HG03103 (cell line): Measurements from ENCODE around the gene OCIAD1.
"Not testable (repeated sequence)": the region's sequence is repeated elsewhere in the genome, so short reads cannot be mapped to it uniquely, and the experiment has no call there.

Experiments used
- ATAC-seq: cut with Tn5 transposase; IDR thresholded peaks from one replicate; pipeline ENCODE4 v1.9.1; 2021; ENCODE audit warnings: low read depth; ENCODE audit not compliant: unreplicated experiment

The OCIAD1 gene

GRCh38 chr4:48816297-48816696 lies 14.6 kb upstream of the OCIAD1 start:
- not testable (repeated sequence) for ATAC-seq

GRCh38 chr4:48816971-48817370 lies 13.9 kb upstream of the OCIAD1 start:
- ATAC-seq = no peak

DNA sequence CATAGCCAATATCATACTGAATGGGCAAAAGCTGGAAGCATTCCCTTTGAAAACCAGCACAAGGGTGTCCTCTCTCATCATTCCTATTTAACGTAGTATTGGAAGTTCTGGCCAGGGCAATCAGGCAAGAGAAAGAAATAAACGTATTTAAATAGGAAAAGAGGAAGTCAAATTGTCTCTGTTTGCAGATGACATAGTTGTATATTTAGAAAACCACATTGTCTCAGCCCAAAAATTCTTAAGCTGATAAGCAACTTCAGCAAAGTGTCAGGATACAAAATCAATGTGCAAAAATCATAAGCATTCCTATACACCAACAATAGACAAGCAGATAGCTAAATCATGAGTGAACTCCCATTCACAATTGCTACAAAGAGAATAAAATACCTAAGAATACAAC lies 9.5 kb upstream of the OCIAD1 start:
- ATAC-seq = not testable (repeated sequence)

DNA sequence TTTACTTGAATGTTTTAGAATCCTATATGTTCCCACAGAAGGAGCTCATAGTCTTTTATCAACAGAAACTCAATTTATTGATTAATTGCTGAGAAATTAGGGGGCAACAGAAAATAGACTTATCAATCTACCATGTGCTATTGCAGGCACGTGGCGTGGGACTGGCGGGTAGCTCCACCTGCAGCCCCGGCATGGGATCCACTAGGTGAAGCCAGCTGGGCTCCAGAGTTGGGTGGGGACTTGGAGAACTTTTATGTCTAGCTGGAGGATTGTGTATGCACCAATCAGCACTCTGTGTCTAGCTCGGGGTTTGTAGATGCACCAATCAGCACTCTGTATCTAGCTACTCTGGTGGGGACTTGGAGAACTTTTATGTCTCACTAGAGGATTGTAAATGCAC lies 3.3 kb upstream of the OCIAD1 start:
- ATAC-seq = no peak

DNA sequence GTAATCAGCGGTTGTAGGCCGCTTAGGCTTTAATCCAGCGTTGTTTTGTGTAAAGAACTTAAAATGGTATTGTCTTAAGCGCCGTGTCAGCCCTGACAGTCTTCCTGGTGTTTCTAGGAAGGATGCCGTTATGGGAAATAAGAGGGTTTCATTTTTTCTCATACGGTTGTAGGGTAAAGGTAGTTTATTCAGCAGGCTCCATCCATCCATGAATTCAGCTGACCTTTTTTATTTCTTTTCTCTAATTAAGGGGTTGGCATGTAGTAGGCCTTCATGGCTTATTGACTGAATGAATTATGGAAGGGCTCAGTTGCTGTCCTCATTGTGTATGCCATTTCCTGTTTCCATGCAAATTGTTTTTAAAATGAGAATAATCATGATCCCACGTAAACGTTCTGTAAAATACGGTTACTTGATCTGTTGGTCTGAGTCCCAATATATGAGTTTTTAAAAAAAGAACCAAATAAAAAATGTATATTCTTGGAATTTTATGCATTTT lies 693 bp downstream of the OCIAD1 start:
- no peak for ATAC-seq

- no peak for ATAC-seq
These were observed 1.7 kb downstream of the OCIAD1 start for GRCh38 chr4:48832571-48832970.

GRCh38 chr4:48836658-48837057 lies 5.8 kb downstream of the OCIAD1 start:
- ATAC-seq = no peak

DNA sequence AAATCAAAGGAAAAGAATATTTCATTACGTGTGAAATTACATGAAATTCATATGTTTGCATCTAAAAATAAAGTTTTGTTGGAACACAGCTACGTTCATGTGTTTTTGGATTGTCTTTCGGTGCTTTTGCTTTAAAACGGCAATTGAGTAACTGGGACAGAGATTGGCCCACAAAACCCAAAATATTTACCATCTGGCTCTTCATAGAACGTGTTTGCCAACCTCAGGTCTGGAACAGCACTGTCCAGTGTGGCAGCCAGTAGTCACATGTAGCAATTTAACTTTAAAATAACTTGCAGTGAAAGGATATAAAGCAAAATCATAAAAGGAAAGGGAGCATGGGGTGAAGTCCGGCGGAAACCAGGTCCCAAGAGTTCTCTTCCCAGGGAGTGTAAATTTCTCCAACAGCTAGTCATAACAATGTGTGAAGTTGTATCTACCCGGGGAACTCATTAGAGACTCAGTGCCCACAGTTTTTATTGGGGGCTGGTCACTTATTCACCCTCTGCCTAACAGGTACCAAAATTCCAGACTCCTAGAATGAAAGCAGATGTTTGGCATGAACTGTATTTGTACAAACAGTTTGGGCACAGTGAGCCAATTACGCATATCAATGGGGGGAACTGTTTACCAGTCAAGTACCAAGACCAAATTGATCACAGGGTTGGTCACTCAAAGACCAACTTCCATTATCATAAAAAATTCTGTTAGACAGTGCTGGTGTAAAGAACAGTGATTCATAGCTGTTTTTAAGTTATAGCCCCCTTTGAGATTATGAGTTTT lies 10.3 kb downstream of the OCIAD1 start:
- no peak for ATAC-seq

DNA sequence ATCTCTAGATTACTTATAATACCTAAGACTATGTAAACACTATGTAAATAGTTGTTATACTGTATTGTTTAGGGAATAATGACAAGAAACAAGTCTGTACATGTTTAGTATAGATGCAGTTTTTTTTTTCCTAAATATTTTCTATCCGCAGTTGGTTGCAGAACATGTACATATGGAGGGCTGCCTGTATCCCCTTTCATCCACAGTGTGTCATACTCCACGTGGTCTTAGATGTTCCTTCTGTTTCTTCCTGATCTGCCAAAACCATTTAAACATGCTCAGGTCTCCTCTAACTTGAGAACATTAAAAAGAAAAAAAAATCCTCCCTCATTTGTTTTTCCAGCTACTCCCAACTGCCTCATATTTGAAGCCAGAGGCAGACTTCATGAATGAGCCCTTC lies 14.0 kb downstream of the OCIAD1 start:
- no peak for ATAC-seq

- ATAC-seq = not testable (repeated sequence)
These were observed 17.9 kb downstream of the OCIAD1 start for GRCh38 chr4:48848799-48849198.

- no peak for ATAC-seq
These were observed 20.8 kb downstream of the OCIAD1 start for GRCh38 chr4:48851651-48852050.

GRCh38 chr4:48853604-48854394 lies 22.9 kb downstream of the OCIAD1 start:
- no peak for ATAC-seq

GRCh38 chr4:48854395-48854683 lies 23.5 kb downstream of the OCIAD1 start:
- ATAC-seq = no peak

DNA sequence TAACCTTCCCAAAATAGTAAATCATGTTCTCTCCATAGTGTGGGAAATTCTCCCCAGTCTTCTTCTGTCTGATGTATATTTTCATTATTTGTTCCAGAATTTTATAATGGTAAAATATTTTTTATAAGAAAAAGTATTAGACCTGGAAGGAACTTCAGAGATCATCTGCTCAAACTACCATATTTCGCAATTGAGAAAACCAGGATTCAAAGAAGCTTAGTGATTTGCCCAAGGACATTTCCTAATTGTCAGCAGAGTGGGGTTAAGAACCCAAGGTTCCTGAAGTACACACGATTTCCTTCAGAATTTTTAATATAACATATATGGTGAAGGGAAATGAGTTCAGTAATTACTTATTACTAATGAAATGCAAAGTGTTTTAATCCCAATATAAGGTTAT lies 24.1 kb downstream of the OCIAD1 start:
- ATAC-seq = no peak

DNA sequence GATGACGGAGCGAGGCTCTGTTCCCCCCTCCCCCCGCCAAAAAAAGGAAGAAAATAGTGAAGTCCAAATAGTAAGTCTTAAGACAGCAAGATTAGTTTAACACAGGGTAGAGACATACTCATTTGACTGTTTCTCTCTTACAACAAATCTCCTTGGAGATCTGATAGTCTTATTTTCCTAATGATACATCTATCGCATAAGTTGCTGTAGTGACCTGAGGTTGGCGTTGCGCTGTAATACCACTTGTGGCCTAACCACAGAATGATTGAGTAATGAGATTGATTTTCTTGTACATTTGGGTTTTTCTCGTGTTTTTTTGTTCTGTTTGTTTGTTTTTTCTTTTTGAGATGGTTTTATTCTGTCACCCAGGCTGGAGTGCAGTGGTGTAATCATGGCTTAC lies 27.2 kb downstream of the OCIAD1 start:
- no peak for ATAC-seq

DNA sequence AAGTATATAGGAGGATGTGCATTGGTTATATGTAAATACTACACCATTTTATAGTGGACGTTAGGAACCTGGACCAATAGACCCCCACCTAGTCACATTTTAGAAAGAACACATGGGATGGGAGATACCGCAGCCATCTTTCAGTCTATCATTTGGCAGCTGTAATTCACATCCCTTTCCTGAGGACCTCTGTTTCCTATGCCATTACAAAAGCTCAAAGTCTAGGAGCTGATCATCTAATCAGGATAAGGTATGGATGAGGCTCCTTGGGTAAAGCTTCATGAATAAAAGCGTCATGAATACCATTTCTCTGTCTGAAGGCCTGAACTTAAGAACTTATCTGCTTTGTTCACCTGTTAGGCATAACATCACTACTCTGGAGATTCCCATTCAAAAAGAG lies 31.1 kb downstream of the OCIAD1 start:
- no peak for ATAC-seq

DNA sequence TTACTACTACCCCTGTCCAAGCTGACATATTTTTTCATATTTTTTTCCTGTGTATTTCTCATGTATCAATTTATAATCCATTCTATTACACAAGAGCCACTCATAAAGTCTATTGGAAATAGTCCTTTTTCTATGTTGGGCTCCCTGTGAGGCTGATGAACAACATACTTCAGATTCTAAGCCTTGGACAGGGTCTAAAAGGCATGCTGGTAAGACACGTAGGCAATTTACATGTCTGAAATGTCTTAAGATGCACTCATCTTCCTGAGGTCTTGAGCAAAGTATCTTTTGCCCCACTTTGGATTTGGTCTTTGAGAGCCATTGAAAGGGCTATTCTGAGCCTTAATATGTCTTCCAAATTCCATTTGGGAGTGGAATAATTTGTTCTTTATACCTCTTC lies 31.8 kb downstream of the OCIAD1 start:
- ATAC-seq = no peak

DNA sequence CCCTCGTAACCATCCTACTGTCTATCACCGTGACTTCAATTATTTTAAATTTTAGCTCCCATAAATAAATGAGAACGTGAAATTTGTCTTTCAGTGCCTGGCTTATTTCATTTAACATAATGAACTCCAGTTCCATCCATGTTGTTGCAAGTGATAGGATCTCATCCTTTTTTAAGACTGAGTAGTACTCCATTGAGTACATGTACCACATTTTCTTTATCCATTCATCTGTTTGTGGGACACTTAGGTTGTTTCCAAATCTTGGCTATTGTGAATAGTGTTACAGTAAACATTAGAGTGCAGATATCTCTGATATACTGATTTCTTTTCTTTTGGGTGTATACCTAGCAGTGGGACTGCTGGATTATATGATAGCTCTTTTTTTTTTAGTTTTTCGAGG lies 32.8 kb downstream of the OCIAD1 start:
- ATAC-seq = no peak

- not testable (repeated sequence) for ATAC-seq
These were observed 33.8 kb downstream of the OCIAD1 start for GRCh38 chr4:48864696-48865095.

- no peak for ATAC-seq
These were observed 47.1 kb downstream of the OCIAD1 start for GRCh38 chr4:48877827-48878535.
